H7 (cell line): ENCODE measurements around the gene PHOX2A. TPM values are rescaled to one million over a fixed set of nuclear protein-coding genes. Genes with fewer than 3 reads are reported as not detected.
A peak's percentile ranks its signal among the peaks of the same experiment; 100 is the strongest.
"Not testable (repeated sequence)": the region's sequence is repeated elsewhere in the genome, so short reads cannot be mapped to it uniquely, and the experiment has no call there.

Experiments
- DNase-seq: peaks from one replicate; pipeline ENCODE4 v3.0.0; 2012
- H3K27me3 ChIP-seq: 2 replicates; pipeline ENCODE4 v1.6.0; 2011; ENCODE audit warnings: mild to moderate bottlenecking, low read length; ENCODE audit not compliant: control insufficient read depth, insufficient read depth
- H3K36me3 ChIP-seq: replicated peaks from 2 replicates; pipeline ENCODE4 v1.5.1; 2011; ENCODE audit warnings: low read length; ENCODE audit not compliant: control insufficient read depth, insufficient read depth
- H3K4me3 ChIP-seq: 2 replicates; pipeline ENCODE4 v1.5.1; 2011; ENCODE audit warnings: low read depth, mild to moderate bottlenecking, control low read depth, low read length, moderate library complexity; ENCODE audit not compliant: insufficient read depth
- total RNA-seq: library from RNA; depleted of rRNA; stranded (reverse); fragments of >200 nt; shearing (Covaris generic); gene quantifications from 2 replicates; pipeline ENCODE4 v1.2.3, GENCODE V29; 2014; rRNA removed

Gene PHOX2A
- 2.5 and 2.8 TPM in 2 replicates for total RNA-seq

DNA sequence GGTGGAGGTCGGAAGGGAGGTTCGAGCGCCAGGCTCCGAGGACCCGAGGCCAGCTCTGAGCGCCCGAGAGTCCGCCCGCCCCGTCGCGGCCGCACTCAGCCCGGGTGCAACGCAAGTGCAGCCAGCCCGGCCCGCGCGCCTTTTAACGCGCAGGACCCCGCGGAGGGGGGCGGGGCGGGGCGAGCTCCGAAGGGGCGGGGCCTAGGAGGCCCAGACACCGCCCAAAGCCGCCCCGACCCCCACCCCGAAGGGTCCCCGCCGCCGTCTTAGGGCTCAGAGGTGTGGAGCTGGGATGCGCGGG, at the start of gene PHOX2A:
TSS of gene PHOX2A (minus strand) at position 117 of the 301 bp plus-strand sequence. CDS start 172 bp downstream, outside the sequence.
- DNase-seq: no peak
- H3K4me3 ChIP-seq: peak within 1 kb of the TSS; percentile 61
- H3K27me3 ChIP-seq: peaks cover 84% of the 10 kb centered on the region
- H3K36me3 ChIP-seq: no peaks in the 10 kb centered on the region

DNA sequence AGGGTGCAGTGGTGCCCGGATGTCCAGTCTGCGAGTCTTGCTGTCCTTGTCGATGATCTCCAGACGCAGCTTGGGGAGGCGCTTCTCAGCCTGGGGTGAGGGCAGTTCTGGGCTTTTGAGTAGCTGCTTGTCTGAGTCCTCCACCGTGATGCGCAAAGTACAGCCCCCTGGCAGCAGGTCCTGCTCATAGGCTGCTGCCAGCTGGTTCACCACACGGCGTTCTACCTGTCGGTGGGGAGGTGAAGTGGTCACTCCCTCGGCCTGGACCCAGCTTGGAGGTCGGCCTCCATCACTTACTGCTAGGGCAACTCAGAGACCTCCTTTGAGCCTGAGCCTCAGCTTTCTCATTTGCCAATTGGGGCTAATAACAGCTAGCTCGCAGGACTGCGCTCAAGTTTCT, 49.4 kb upstream of the PHOX2A start:
- H3K36me3 ChIP-seq: no peaks in the 10 kb centered on the region
- H3K27me3 ChIP-seq: no peaks in the 10 kb centered on the region
- H3K4me3 ChIP-seq: no peak overlapping the region
- DNase-seq: no peak

DNA sequence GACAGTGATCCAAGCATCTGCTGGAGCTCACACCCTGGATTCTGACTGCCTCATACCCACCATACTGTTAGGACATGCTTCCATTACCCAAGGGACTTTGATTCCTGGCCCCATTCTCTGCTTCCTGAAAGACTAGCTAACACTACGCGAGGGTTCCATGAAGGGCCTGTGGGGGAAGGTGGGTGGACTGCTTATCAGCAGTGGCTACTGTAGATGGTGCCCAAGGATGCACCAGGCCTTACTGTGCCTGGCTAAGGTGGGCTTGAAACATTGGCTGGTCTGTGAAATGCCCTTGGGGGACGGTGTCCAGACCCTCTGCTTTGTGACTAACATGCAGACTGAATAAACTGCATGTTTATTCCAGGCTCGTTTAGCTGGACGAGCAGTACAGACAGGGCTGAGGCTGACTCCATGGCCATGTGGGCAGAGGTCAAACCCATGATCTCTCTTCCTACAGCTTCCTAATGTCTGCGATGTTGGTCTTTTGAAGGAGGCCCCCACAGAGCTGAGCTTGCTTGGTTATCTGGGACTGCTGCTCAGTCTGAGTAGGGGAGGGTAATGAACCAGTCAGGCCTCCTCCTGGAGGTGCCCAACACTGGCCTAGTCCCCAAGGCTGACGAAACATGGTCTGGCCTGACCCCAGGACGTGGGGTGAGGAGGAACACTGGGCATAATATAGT, 48.3 kb upstream of the PHOX2A start:
- peak; percentile 10 for DNase-seq

DNA sequence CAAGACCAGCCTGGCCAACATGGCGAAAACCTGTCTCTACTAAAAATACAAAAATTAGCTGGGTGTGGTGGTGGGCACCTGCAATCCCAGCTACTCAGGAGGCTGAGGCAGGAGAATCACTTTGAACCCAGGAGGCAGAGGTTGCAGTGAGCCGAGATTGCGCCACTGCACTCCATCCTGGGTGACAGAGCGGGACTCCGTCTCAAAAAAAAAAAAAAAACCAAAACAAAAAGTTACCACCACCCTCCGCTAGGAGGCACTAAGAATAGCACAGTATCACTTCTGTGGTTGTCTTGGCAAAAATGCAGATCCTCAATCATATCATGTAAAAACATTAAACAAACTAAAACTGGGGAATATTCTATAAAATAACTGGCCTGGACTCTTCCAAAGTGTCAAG, 46.8 kb upstream of the PHOX2A start:
- H3K27me3 ChIP-seq, H3K4me3 ChIP-seq, H3K36me3 ChIP-seq: not testable (repeated sequence)
- peak; percentile 52 for DNase-seq

More for the DNA sequence above, 48.3 kb upstream of the PHOX2A start:
- Histone ChIP-seq H3K4me3 (no peak overlapping the region; the same call in 1 of the 2 replicates), H3K36me3 (no peaks in the 10 kb centered on the region), H3K27me3 (no peaks in the 10 kb centered on the region)

DNA sequence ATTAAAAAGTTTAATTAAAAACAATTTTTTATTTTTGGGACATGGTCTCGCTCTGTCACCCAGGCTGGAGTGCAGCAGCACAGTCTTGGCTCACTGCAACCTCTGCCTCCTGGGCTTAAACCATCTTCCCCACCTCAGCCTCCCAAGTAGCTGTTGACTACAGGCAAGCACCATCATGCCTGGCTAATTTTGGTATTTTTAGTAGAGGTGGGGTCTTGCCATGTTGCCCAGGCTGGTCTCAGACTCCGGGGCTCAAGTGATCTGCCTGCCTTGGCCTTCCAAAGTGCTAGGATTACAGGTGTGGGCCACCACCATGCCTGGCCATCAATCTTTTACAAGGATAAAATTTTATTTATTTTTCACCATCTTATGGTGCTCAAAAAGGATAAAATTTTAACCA, 43.3 kb upstream of the PHOX2A start:
- no peaks in the 10 kb centered on the region for H3K27me3 ChIP-seq
- no peaks in the 10 kb centered on the region for H3K36me3 ChIP-seq
- no peak overlapping the region for H3K4me3 ChIP-seq
- DNase-seq: no peak

- Histone ChIP-seq H3K27me3 (no peaks in the 10 kb centered on the region), H3K36me3 (no peaks in the 10 kb centered on the region), H3K4me3 (no peak overlapping the region)
- DNase-seq: no peak
These were observed 40.0 kb upstream of the PHOX2A start for GRCh38 chr11:72283947-72284346.

DNA sequence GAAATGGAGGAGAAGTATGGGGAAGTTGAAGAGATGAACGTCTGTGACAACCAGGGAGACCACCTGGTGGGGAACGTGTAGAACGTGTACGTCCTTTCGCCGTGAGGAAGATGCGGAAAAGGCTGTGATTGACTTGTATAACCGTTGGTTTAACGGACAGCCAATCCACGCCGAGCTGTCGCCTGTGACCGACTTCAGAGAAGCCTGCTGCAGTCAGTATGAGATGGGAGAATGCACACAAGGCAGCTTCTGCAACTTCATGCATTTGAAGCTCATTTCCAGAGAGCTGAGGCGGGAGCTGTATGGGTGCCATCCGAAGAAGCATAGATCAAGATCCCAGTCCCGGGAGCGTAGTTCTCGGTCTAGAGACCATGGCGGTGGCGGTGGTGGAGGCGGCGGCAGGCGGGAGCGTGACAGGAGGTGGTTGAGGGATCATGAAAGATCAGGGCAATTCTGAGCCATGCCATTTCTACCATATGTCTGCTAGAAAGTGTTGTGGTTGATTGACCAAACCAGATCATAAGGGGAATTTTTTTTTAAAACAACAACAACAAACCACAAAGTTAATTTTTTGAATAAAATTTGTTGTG, 36.8 kb upstream of the PHOX2A start:
- DNase-seq: no peak
- no peaks in the 10 kb centered on the region for H3K27me3 ChIP-seq
- no peak overlapping the region for H3K4me3 ChIP-seq
- no peaks in the 10 kb centered on the region for H3K36me3 ChIP-seq

DNA sequence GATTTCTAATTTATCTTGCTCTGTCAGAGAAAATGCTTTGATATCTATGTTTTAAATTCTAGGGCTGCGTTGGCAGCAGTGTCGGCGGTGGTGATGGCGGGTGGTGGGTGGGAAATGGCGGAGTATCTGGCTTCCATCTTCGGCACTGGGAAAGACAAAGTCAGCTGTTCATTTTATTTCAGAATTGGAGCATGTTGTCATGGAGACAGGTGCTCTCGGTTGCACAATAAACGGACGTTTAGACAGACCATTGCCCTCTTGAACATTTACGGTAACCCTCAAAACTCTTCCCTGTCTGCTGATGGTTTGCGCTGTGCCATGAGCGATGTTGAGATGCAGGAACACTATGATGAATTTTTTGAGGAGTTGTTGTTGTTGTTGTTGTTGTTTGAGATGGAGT, 36.1 kb upstream of the PHOX2A start:
- DNase-seq: no peak
- H3K27me3 ChIP-seq: no peaks in the 10 kb centered on the region
- H3K4me3 ChIP-seq: no peak overlapping the region
- no peaks in the 10 kb centered on the region for H3K36me3 ChIP-seq

- no peak overlapping the region for H3K4me3 ChIP-seq
- no peak for DNase-seq
- H3K27me3 ChIP-seq: no peaks in the 10 kb centered on the region
- no peaks in the 10 kb centered on the region for H3K36me3 ChIP-seq
These were observed 34.9 kb upstream of the PHOX2A start for GRCh38 chr11:72278905-72279304.

DNA sequence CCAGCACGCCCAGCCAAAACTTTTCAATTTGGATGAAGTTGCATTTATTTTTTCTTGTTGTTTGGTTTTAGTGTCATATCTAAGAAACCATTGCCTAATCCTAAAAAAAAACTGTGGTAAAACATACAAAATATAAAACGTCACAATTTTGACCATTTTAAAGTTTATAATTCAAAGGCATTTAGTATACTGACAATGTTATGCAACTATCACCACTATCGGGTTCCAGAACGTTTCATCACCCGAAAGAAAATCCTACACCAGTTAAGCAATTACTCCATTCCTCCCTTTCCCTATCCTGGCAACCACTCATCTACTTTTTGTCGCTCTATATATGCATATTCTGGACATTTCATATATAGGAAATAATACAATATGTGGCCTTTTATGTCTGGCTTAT, 30.5 kb upstream of the PHOX2A start:
- no peak for DNase-seq
- Histone ChIP-seq H3K27me3 (no peaks in the 10 kb centered on the region), H3K36me3 (no peaks in the 10 kb centered on the region), H3K4me3 (no peak overlapping the region)

DNA sequence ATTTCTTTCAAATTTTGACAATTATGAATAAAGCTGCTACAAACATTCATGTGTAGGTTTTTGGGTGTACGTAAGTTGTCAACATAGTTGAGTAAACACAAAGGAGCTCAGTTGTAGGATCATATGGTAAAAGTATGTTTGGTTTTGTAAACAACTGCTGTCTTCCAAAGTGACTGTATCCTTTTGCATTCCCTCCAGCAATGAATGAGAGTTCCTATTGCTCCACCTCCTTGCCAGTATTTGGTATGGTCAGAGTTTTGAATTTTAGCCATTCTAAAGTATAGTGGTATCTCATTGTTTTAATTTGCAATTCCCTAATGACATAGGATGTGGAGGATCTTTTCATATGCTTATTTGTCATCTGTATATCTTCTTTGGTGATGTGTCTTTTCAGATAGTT, 28.0 kb upstream of the PHOX2A start:
- Histone ChIP-seq H3K36me3 (no peaks in the 10 kb centered on the region), H3K27me3 (no peaks in the 10 kb centered on the region), H3K4me3 (no peak overlapping the region)
- no peak for DNase-seq

DNA sequence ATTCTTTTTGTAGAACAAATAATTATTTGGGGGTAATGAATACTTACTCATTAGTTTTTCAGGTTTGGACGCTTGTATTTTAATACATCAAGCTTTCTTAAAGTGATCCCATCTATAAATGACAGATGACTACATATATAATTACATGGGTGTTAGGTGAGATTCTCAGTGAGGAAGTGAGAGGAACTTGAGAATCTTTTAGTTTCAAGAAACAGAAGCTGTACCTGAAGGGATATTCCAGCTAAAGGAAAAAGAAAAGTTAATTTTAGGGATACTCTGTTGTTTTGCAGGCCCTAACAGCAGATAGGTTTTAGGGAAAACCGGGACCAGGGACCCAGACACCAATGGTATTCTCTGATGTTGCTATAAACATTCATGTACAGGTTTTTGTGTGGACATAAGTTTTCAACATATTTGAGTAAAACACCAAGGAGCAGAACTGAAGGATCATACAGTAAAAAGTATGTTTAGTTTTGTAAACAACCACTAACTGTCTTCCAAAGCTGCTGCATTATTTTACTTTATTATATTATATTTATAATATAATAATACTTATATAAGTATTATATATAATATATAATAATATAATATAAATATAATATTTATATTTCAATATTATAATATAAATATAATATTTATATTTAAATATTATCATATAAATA, 24.1 kb upstream of the PHOX2A start:
- Histone ChIP-seq H3K36me3 (no peaks in the 10 kb centered on the region), H3K4me3 (no peak overlapping the region), H3K27me3 (no peaks in the 10 kb centered on the region)
- DNase-seq: no peak

DNA sequence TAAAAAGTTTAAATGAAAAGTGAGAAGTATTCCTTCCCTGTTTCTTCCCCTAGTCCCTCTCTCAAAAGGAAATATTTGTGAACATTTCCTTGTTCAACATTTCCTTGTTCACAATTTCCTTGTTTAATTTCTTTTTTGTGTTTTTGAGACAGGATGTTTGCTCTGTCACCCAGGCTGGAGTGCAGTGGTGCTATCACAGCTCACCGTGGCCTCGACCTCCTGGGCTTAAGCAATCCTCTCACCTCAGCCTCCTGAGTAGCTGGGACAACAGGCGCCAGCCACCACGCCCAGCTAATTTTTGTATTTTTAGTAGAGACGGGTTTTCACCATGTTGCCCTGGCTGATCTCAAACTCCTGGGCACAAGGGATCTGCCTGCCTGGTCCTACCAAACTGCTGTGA, 23.0 kb upstream of the PHOX2A start:
- H3K27me3 ChIP-seq, DNase-seq, H3K36me3 ChIP-seq, H3K4me3 ChIP-seq: not testable (repeated sequence)

DNA sequence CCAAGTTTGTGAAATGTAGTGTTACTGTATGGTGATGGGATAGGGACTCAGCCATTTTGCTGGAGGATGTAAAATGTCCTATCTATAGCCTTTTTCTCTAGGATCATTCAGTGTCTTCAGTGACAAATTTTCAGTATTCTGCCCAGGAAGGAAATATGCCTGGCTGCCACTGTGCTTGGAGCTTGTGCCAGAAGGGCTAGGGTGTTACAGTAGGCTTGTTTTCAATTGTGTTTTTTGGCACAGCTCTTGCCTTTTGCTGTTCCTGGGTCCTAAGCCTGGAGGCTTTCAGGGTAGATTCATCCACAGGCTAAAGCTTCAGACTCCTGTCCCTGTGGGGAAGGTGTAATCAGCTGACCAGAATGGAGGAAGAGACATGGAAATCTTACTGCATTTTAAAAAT, 22.0 kb upstream of the PHOX2A start:
- DNase-seq: no peak
- Histone ChIP-seq H3K4me3 (no peak overlapping the region), H3K27me3 (no peaks in the 10 kb centered on the region), H3K36me3 (no peaks in the 10 kb centered on the region)

GRCh38 chr11:72263361-72263760, 19.4 kb upstream of the PHOX2A start:
- H3K36me3 ChIP-seq: no peaks in the 10 kb centered on the region
- no peaks in the 10 kb centered on the region for H3K27me3 ChIP-seq
- no peak for DNase-seq
- H3K4me3 ChIP-seq: no peak overlapping the region
